ENCODE data around the gene KICS2.

- TF ChIP-seq CTCF (IDR thresholded peaks at IDR 0.05) (no peak), POLR2A (IDR thresholded peaks at IDR 0.05) (no peak)
Observed at GRCh38 chr12:64203036-64203435, 19.1 kb downstream of the KICS2 start.
